EH (cell line): ENCODE measurements around the gene PRR18.
"Not testable (repeated sequence)": the region's sequence is repeated elsewhere in the genome, so short reads cannot be mapped to it uniquely, and the experiment has no call there.

ENCODE experiments used
- DNase-seq: peaks from one replicate; pipeline ENCODE4 v3.0.0-alpha.2; 2015; ENCODE audit warnings: low read depth

The PRR18 gene, protein sequence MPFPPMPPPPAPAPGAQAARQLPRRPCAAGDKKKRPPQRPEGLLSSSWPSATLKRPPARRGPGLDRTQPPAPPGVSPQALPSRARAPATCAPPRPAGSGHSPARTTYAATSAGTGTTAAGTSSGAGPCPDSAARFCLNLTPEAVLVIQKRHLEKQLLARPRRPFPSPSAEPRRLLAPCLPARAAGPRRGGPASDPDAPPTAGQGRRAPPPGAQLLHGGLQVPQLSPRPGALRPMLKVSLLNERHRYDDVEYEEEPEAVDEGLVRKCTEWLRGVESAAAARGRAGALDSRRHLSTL

DNA sequence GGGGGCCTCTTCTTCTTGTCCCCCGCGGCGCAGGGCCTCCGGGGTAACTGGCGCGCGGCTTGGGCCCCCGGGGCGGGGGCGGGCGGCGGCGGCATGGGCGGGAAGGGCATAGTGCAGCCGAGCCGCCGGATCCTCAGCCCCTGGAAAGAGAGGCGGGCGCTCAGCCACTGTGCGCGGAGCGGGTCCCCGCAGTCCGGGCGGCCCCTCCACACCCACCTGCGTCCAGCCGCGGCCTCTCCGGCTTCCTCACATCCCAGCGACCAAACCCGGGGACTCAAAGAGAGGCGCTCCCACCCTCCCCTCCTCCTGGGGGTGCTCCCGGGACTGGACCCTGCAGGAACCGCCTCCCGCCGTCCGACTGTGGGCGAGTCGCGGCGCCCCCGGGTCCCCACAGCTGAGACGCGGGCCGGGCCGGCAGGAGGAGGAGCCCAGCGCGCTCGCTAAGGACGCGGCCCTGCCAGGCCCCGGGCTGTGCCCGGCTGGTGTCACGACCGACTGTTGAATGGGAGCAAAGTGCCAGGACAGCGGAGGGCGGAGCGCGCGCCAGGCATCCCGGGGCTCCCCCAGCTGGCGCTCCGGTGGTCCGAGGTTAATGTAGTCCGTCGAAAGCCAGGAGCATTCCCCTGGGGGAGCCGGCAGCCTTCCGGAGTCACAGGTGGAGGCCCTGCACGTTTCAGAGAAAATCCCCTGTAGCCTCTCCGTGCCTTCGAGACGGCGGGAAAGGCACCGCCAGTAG is at the start of gene PRR18:
Gene PRR18 (minus strand): TSS at position 360 of the 736 bp plus-strand sequence. CDS start 250 bp downstream, at position 110.
- no peak for DNase-seq

DNA sequence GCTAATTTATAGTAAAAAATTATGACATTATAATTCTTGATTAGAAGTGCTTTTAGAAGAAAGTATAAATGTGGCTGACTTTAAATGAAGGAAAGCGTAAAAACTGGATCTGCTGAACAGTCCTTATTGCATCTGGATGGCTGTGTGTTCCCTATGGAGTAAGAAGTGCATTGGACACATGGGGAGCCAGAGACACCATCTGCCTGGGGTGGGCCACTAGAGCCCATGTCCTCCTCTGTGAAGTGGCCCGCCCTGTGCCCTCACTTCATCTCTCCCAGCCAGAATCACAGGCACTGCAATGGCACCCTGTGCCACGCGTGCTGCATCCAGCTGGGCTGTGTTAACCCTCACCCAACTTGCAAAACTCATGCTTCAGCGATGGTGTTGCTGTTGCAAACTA is 47.4 kb upstream of the PRR18 start:
- no peak for DNase-seq

DNA sequence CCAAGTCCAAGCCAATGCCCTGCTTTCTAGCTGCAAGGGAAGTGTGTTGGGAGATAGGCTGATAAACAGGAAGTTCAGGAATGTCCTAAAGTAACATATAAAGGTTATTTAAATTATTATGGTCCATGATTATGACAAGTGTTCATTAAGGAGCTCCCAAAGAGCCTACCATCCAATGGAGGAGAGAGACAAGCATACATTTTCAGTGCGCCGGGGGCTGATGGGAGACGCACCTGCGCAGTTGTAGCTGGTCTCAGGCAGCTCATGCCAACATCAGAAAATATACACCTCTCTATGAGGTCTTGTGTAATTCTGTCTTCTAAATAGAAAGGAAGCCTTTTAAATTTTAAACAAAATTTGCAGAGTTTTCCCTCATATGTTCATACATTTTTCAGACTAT is 46.8 kb upstream of the PRR18 start:
- no peak for DNase-seq

DNA sequence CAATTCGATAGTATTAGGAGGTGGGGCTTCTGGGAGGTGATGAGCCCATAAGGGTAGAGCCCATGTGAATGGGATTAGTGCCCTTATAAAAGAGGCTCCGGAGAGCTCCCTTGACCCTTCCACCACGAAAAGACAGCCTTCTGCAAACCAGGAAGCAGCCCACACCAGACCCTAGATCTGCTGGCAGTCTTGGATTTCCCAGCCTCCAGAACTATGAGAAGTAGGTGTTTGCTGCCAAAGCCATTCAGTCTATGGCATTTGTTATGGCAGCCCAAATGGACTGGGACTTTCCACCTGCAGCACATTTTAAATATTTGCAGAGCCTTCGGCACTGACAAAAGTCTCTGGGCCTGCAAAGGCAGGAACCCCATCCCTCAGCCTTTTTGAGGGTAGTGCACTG is 46.0 kb upstream of the PRR18 start:
- no peak for DNase-seq

DNA sequence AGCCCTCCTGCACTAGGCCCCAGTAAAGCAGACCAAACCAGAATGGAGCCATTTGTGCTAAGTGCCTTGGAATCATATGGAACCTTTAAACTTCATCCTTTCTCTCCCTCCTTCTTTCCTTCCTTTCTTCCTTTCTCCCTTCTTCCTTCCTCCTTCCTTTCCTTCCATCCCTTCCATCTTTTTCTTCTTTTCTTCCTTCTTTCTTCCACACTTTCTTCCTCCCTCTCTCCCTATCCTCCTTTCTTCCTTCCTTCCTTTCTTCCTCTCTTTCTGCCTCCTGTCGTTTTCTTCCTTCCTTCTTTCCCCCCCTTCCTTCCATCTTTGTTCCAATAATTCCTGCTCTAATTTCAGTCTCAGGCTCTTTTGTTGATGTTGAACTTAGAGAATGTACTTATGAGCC is 45.3 kb upstream of the PRR18 start:
- DNase-seq: no peak

DNA sequence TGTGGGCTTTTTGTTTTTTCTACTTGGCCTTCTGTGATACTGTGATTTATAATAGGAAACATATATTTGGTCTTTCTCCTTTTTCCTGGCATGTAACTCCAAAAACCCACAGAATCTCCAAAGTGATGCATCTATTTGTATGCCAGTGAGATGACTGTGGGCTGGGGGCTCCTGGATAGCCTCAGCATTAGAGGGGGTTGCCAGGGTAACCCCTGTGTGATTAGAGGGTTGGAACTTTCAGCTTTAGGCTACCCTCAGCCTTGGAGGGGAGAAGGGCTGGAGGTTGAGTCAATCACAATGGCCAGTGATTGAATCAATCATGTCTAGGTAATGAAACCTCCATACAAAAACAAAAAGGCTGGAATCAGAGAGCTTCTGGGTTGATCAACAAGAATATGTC is 44.7 kb upstream of the PRR18 start:
- DNase-seq: no peak

DNA sequence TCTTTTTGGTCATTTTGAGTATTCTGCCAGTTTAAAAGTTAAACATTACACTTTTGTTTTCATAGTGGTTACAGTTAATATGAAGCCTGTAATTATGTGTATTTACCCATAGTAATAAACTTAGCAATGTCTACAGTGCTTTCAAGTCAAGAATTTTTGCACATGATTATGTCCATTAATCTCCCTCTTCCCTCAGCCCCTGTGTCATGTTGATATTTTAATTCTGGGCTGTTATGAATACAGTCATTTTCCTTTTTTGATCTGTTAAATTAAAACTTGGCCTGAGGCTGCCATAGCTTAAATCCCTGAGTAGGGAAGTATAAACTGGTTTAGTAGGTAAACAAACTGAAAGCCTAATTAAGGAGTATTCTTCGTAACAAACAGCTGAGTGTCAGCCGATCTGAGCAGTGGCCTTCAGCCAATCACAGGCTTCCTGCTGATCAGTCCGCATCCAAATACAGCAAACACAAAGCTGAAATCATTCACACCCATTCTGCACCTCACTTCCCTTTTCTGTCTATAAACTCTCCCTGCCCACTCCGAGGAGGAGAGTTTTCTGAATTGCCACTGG is 43.6 kb upstream of the PRR18 start:
- peak; percentile 18 for DNase-seq

DNA sequence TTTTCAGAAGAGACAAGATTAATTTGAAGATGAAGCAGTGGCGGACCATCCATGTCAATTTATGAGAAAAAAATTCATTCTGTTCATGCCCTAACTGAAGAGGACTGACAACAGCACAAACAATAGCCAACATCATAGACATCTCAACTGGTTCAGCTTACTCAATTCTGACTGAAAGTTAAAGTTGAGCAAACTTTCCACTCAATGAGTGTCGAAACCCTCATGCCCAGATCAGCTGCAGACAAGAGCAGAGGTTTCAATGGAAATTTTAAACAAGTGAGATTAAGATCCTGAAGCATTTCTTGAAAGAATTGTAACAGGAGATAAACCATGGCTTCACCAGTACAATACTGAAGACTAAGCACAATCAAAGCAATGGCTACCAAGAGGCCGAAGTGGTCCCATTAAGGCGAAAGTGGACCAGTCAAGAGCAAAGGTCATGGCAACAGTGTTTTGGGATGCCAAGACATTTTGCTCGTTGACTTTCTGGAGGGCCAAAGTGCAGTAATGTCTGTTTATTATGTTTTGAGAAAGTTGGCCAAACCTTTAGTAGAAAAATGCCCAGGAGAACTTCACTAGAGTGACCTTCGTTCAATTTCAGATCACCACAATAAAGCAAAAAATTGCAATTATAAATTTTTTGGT is 40.2 kb upstream of the PRR18 start:
- no peak for DNase-seq

DNA sequence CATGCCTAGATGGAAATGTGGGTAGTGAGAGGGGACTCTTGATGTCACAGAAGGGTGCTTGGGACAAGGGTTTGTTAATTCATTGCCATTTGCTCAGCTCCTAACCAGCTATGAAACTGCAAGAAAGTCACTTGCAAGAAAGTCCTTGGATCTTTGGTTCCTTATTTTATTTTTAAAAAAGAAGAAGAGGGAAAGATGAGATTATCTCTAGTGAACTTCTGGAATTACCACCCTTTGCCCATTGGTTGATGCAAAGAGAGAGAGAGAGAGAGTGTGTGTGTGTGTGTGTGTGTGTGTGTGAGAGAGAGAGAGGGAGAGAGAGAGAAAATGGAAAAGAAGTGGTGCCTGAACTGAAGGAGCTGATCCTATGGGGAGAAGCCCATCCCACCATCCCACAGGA is 38.8 kb upstream of the PRR18 start:
- no peak for DNase-seq

DNA sequence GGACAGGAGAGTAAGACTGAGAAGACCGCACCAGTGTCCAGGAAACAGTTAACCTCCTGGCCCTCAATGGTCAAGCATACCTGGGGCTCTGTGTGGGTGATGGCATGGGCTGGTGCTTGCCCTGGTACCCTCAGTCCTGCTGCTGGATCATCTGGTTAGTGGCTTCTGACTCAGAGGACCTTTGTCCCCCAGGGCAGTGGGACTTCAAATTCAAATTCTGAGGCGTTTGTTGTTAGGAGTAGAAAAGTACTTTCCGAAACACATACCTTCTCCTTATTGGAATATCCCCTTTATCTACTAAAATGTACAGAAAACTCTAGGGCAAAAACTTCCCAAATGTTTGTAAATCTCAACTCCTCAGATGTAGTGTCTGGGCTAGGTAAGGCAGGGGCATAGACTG is 38.3 kb upstream of the PRR18 start:
- DNase-seq: no peak

DNA sequence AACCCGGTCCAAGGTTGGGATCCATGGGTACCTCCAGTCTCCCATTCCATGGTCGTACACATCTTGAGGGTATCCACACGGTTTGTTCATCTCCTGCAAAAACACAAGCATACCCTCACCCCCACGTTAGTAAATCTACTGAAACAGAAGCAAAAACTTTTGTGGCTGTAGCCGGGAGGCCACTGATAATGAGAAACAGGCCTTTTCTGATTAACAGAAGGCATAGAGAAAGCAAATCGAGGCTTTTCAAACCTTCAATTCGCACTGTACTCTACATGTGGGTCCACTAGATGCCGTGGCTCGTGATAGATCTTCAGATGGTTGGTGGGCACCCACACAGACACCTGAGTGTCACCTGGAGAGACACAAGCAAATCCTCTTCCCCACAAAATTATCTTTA is 37.5 kb upstream of the PRR18 start:
- DNase-seq: not testable (repeated sequence)

DNA sequence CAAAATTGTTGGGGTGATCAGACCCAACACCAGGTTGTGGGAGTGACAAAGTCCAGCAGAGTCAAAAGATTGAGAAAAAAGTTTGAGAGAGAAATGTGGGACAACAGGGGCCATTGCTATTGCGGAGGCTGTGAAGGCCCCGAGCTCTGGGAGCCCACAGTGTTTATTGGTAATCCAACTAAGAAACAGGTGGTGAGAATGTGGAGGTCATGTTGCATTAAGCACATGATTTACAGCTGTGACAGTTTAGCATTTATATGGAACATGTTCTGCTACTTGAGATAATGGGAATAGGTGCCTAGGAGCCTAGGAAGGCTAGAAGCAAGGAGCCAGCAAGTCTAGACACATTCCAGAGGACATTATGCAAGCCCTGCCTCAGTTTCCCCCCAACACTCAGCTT is 36.7 kb upstream of the PRR18 start:
- DNase-seq: not testable (repeated sequence)

DNA sequence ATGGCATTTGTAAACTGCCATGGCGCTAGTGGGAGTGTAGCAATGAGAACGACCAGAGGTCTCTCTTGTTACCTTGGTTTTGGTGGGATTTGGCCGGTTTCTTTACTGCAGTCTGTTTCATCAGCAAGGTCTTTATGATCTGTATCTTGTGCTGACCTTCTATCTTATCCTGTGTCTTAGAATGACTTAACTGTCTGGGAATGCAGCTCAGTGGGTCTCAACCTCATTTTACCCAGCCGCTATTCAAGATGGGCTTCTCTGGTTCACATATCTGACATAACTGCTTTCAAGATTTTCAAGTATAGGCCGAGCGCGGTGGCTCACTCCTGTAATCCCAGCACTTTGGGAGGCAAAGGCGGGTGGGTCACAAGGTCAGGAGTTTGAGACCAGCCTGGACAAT is 36.0 kb upstream of the PRR18 start:
- DNase-seq: no peak

DNA sequence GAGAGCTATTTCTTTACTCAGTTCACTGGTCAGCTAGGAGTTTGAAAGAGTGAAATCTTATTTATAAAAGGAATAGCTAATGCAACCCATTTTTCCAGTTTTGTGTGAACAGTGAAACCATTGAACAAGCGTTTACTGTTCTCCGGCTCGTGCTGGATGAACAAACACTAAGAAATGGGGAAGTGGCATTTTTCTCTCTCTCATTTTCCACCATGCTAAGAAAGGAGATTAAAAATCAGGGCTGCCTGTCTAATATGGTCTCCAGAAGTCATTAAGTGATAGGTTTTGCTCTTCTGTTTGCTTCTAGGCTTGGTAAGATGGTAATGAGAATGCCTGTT is 34.9 kb upstream of the PRR18 start:
- DNase-seq: no peak

DNA sequence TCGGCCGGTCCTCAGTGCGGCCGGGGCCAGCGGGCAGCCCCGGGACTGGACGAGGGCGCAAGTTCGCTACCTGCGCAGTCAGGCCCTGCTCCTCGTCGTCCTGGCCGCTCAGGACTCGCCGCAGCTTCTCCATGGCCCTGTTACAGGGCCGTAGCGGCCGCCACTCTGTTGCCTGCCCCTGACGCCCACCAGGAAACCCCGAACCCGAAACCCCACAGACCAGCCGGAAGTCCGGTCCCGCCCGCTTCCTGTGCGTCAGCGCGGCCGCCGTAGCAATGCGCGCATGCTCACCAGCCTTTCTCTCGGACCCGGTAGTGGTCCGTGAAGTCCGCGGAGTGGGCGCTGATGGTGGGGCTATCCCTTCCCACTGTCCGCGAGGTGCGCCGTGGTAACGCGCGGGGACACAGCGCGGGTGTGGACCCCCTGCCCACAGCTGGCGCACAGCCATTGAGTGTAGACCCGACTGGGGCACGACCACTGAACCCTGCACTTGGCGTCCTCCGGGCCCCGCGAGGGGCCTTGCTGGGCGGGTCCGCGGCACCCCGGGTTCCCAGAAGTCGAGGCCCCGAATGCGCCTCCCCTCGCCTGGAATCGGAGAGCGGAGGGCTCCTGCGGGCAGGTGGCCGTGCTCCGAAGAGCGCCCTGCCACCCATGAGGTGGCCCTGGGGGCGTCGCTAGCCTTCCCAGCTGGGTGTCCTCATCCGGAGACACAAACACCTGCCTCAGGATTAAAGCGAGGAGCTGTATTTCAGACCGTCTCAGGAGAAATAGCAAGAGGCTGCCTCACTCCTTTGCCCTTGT is 34.4 kb upstream of the PRR18 start, which contains the start of gene SFT2D1:
Gene SFT2D1 (minus strand): TSS at position 197 of the 801 bp plus-strand sequence. CDS start 64 bp downstream, at position 133.
- peak; percentile 83 for DNase-seq

DNA sequence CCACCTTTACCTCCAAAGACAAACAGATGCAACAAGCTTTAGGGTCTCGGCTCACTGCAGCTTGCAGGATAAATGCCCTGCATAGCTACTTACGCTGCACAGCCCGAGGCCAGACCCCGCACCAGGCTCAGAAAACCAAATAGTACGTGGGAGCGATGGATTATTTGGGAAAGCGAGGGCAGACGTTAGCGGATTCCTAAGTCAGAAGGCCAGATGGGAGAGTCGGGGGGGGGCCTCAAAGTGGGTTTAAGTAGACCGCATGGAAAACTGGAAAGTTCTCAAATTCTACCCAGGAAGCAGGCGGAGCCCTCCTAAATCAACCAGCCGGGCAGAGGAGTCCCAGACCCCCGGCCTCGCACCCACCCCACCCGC is 33.8 kb upstream of the PRR18 start:
- DNase-seq: peak; percentile 24

DNA sequence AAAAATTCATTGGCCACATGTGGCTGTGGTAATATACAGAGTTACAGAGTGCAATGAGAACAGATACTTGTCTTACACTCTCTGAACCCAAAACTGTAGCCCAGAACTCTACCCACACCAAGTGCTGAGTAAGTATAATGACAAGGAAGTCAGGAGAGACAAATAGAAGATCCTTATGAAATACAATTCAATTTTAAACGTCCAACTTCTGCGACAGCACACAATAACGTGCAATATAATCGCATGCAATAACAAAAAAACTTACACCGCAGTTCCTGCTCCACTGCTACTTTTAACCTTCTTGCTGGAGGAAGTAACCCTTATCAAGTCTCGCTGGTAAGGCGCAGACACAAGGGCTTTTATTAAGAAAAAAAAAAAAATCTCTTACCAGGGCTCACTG is 33.3 kb upstream of the PRR18 start:
- DNase-seq: no peak

DNA sequence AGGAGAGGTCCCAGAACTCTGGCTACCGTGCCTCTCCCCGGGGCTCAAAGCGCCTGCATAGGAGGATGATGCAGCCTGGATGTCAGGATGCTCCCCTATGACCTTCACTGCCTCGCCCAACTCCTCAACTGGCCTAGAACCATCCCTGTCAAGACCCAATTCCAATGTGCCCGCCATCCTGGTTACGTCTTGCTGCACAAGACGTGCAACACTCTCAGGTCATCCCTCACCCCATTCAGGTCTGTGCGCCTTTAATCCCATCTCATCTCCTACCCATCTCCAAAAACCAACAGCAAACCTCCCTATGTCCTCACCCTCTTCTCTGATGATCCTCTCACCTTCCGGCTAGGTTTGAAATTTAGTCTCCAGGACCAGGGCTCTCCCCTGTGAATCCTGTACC is 30.7 kb upstream of the PRR18 start:
- no peak for DNase-seq

DNA sequence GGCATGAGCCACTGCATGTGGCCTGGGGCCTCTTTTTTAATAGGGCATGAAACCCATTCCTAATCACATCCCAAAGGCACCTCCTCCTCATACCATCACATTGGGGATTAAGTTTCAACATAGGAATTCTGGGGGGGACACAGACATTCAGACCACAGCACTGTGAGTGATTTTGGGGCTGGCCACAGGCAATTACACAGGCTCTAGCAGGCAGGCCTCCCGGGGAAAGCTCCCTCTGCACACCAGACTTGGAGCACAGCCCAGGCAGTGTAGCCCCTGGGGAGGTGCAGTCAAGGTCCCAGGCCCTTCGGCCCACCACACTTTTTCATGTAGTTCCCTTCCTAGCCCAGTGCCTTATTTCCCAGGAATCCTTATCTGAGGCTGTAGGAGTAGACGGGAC is 28.7 kb upstream of the PRR18 start:
- DNase-seq: no peak

DNA sequence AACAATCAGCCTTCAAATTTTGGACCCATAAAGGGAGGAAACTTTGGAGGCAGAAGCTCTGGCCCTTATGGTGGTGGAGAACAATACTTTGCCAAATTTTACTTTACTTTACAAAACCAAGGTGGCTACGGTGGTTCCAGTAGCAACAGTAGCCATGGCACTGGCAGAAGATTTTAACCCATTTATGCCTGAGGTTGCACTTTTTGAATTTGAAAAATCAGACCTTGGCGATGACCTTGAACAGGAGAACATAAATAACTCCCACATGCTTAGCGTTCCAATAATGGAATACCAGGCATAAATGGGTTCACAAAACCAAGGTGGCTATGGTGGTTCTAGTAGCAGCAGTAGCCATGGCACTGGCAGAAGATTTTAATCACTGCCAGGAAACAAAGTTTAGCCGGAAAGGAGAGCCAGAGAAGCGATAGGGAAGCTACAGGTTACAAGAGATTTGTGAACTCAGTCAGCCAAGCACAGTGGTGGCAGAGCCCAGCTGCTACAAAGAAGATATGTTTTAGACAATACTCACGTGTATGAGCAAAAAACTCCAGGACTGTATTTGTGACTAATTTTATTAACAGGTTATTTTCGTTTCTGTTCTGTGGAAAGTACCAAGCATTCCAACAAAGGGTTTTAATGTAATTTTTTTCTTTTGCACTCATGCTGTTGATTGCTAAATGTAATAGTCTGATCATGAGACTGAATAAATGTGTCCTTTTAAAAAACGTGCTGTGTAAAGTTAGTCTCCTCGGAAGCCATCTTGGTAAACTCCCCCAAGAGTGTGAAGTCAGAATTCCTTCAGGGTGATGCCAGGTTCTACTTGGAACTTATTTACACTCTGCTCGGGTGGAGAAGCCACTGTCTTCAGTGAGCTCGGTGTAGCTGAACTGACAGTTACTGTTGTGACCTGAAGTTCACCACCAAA is 27.4 kb upstream of the PRR18 start:
- no peak for DNase-seq

DNA sequence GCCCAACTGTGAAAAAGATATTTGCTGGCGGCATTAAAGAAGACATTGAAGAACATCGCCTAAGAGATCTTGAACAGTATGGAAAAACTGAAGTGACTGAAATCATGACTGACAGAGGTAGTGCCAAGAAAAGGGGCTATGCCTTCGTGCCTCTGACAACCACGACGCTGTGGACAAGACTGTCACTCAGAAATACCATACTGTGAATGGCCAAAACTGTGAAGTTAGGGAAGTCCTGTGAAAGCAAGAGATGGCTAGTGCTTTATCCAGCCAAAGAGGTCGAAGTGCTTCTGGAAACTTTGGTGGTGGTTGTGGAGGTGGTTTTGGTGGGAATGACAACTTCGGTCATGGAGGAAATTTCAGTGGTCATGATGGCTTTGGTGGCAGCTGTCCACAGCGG is 26.7 kb upstream of the PRR18 start:
- DNase-seq: no peak
